Astrocyte (in vitro differentiated cells and primary cell): ENCODE data around the gene CMTM7.

Source experiments
- EZH2 ChIP-seq: IDR thresholded peaks from 2 replicates; pipeline ENCODE4 v1.6.1; 2012; ENCODE audit warnings: mild to moderate bottlenecking, low read length, inconsistent platforms; ENCODE audit not compliant: insufficient read depth
- TF ChIP-seq, protein P1 (sequence below): IDR thresholded peaks from 2 replicates; pipeline ENCODE4 v1.5.1; 2011; ENCODE audit warnings: low read depth, mild to moderate bottlenecking, inconsistent platforms, low read length, moderate library complexity; ENCODE audit not compliant: insufficient read depth

DNA sequence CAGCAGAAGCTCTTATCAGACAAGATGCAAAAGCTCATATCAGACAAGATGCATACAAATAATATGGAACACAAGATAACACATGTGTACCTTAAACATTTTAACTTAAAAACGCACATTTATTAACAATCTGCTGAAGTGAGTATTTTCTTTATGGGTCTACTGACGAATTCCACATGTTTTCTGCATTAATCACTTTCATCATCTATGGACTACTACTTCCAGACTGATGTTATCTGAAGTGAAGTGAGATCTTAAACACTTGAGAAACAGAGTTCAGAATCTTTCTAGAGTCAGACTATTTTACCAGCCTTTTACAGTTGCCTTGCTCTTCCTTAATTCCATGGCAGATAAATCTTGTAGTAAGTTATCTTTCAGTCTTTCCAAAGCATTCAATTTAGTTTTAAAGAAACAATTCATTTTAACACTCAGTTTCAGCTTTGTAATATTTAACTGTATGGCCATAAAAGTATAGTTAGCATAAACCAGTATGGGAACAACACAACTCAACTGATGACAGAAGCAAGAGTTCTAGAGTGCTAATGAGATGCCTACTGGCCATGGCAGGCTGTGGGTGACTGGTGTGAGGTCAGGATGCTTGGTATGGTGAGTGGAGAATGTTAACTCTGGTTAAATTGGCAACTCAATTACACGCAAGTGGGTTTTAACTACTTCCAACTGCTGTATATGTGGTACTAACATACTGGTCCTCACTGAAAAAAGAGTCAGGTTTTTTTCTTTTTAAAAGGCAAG is 101.2 kb downstream of the CMTM7 start:
- TF ChIP-seq, protein P1, sequence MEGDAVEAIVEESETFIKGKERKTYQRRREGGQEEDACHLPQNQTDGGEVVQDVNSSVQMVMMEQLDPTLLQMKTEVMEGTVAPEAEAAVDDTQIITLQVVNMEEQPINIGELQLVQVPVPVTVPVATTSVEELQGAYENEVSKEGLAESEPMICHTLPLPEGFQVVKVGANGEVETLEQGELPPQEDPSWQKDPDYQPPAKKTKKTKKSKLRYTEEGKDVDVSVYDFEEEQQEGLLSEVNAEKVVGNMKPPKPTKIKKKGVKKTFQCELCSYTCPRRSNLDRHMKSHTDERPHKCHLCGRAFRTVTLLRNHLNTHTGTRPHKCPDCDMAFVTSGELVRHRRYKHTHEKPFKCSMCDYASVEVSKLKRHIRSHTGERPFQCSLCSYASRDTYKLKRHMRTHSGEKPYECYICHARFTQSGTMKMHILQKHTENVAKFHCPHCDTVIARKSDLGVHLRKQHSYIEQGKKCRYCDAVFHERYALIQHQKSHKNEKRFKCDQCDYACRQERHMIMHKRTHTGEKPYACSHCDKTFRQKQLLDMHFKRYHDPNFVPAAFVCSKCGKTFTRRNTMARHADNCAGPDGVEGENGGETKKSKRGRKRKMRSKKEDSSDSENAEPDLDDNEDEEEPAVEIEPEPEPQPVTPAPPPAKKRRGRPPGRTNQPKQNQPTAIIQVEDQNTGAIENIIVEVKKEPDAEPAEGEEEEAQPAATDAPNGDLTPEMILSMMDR: no peak
- TF ChIP-seq EZH2: no peak
